Osteoblast (primary cell): ENCODE measurements around the gene CEND1. TPM values are rescaled to one million over a fixed set of nuclear protein-coding genes. Genes with fewer than 3 reads are reported as not detected.
A peak's percentile ranks its signal among the peaks of the same experiment; 100 is the strongest.

Experiments used
- DNase-seq: peaks from one replicate; pipeline ENCODE4 v3.0.0; 2011; ENCODE audit warnings: low spot score, mixed read lengths; ENCODE audit not compliant: insufficient read length; ENCODE audit errors: missing footprints
- H2AFZ ChIP-seq: 2 replicates; pipeline ENCODE4 v1.6.0; 2011; ENCODE audit warnings: mild to moderate bottlenecking, low read length
- H3K27ac ChIP-seq: 2 replicates; pipeline ENCODE4 v1.5.1; 2011; ENCODE audit warnings: mild to moderate bottlenecking, low read depth, low read length, moderate library complexity
- H3K27me3 ChIP-seq: 2 replicates; pipeline ENCODE4 v1.6.0; 2012; ENCODE audit warnings: mild to moderate bottlenecking, control low read depth, inconsistent platforms, low read length, moderate library complexity; ENCODE audit not compliant: insufficient read depth
- H3K36me3 ChIP-seq: 2 replicates; pipeline ENCODE4 v1.5.1; 2011; ENCODE audit warnings: mild to moderate bottlenecking, low read length, control low read depth, moderate library complexity; ENCODE audit not compliant: insufficient read depth
- H3K4me1 ChIP-seq: 2 replicates; pipeline ENCODE4 v1.5.1; 2011; ENCODE audit warnings: mild to moderate bottlenecking, low read length, control low read depth, moderate library complexity; ENCODE audit not compliant: insufficient read depth
- H3K4me2 ChIP-seq: 2 replicates; pipeline ENCODE4 v1.6.0; 2011; ENCODE audit warnings: mild to moderate bottlenecking, low read length; ENCODE audit not compliant: insufficient read depth
- H3K4me3 ChIP-seq: fragments of 200-600 bp; sonication (generic); 3 replicates; pipeline ENCODE4 v1.5.1; 2012; ENCODE audit warnings: mild to moderate bottlenecking, low read length, inconsistent platforms; ENCODE audit not compliant: insufficient read depth
- H3K79me2 ChIP-seq: 2 replicates; pipeline ENCODE4 v1.6.0; 2012; ENCODE audit warnings: mild to moderate bottlenecking, low read length, control low read depth, inconsistent platforms; ENCODE audit not compliant: insufficient read depth
- H3K9me3 ChIP-seq: 2 replicates; pipeline ENCODE4 v1.5.1; 2011; ENCODE audit warnings: low read depth, low read length, control low read depth
- H4K20me1 ChIP-seq: 2 replicates; pipeline ENCODE4 v1.6.0; 2012; ENCODE audit warnings: mild to moderate bottlenecking, low read length, control low read depth; ENCODE audit not compliant: insufficient read depth
- total RNA-seq: library from RNA; depleted of rRNA; stranded (reverse); fragments of >200 nt; gene quantifications from 2 replicates; pipeline ENCODE4 v1.2.3, GENCODE V29; 2012
- TF ChIP-seq, protein P1 (sequence below): IDR thresholded peaks from 2 replicates; pipeline ENCODE4 v1.5.1; 2011; ENCODE audit warnings: mild to moderate bottlenecking, low read depth, low read length, moderate library complexity; ENCODE audit errors: extremely low read depth

The CEND1 gene
- total RNA-seq, 1 donor, result not detected

GRCh38 chr11:794766-795633 is 5.1 kb upstream of the CEND1 start:
- H2AFZ ChIP-seq, result no peak overlapping the region
- H3K4me2 ChIP-seq, result peak overlapping the region; percentile 86
- peaks cover 4% of the 10 kb centered on the region for H3K79me2 ChIP-seq
- DNase-seq, result no peak
- peaks cover 7% of the 10 kb centered on the region for H3K36me3 ChIP-seq
- no peak overlapping the region for H3K27ac ChIP-seq
- TF ChIP-seq, protein P1, sequence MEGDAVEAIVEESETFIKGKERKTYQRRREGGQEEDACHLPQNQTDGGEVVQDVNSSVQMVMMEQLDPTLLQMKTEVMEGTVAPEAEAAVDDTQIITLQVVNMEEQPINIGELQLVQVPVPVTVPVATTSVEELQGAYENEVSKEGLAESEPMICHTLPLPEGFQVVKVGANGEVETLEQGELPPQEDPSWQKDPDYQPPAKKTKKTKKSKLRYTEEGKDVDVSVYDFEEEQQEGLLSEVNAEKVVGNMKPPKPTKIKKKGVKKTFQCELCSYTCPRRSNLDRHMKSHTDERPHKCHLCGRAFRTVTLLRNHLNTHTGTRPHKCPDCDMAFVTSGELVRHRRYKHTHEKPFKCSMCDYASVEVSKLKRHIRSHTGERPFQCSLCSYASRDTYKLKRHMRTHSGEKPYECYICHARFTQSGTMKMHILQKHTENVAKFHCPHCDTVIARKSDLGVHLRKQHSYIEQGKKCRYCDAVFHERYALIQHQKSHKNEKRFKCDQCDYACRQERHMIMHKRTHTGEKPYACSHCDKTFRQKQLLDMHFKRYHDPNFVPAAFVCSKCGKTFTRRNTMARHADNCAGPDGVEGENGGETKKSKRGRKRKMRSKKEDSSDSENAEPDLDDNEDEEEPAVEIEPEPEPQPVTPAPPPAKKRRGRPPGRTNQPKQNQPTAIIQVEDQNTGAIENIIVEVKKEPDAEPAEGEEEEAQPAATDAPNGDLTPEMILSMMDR, result no peak
- peaks cover 17% of the 10 kb centered on the region for H3K4me1 ChIP-seq
- H4K20me1 ChIP-seq, result peaks cover 6% of the 10 kb centered on the region
- H3K27me3 ChIP-seq, result no peaks in the 10 kb centered on the region
- no peaks in the 10 kb centered on the region for H3K9me3 ChIP-seq
- peak overlapping the region; percentile 87 for H3K4me3 ChIP-seq

GRCh38 chr11:794013-794765 is 4.3 kb upstream of the CEND1 start:
- TF ChIP-seq, protein P1, result no peak
- Histone ChIP-seq H3K79me2 (peaks cover 4% of the 10 kb centered on the region), H3K4me1 (peaks cover 17% of the 10 kb centered on the region), H4K20me1 (peaks cover 6% of the 10 kb centered on the region), H3K4me3 (no peak overlapping the region), H3K36me3 (no peaks in the 10 kb centered on the region), H3K27me3 (no peaks in the 10 kb centered on the region), H2AFZ (no peak overlapping the region), H3K9me3 (no peaks in the 10 kb centered on the region), H3K4me2 (no peak overlapping the region), H3K27ac (no peak overlapping the region)
- no peak for DNase-seq

- TF ChIP-seq, protein P1, result no peak
- H3K4me2 ChIP-seq, result no peak overlapping the region
Measured at GRCh38 chr11:793556-793955, 3.7 kb upstream of the CEND1 start.

GRCh38 chr11:792873-793272 is 3.0 kb upstream of the CEND1 start:
- DNase-seq, result no peak
- no peak overlapping the region for H3K4me2 ChIP-seq
- no peak overlapping the region for H3K4me3 ChIP-seq
- TF ChIP-seq, protein P1, result no peak
- H2AFZ ChIP-seq, result no peak overlapping the region
- H3K27ac ChIP-seq, result no peak overlapping the region
- peaks cover 5% of the 10 kb centered on the region for H3K27me3 ChIP-seq
- H3K36me3 ChIP-seq, result no peaks in the 10 kb centered on the region
- H3K9me3 ChIP-seq, result no peaks in the 10 kb centered on the region
- peaks cover 17% of the 10 kb centered on the region for H3K4me1 ChIP-seq
- peaks cover 9% of the 10 kb centered on the region for H4K20me1 ChIP-seq
- peaks cover 4% of the 10 kb centered on the region for H3K79me2 ChIP-seq

More at GRCh38 chr11:793556-793955, 3.7 kb upstream of the CEND1 start:
- DNase-seq, result no peak
- H3K27me3 ChIP-seq, result peaks cover 5% of the 10 kb centered on the region
- peaks cover 9% of the 10 kb centered on the region for H4K20me1 ChIP-seq
- peaks cover 17% of the 10 kb centered on the region for H3K4me1 ChIP-seq
- no peak overlapping the region for H3K27ac ChIP-seq
- no peak overlapping the region for H2AFZ ChIP-seq
- no peak overlapping the region for H3K4me3 ChIP-seq
- no peaks in the 10 kb centered on the region for H3K36me3 ChIP-seq
- H3K79me2 ChIP-seq, result peaks cover 4% of the 10 kb centered on the region
- no peaks in the 10 kb centered on the region for H3K9me3 ChIP-seq
